Adipose tissue (tissue), 3 donors: ENCODE results near the gene DENND1A. TPM values are rescaled to one million over a fixed set of nuclear protein-coding genes. Genes with fewer than 3 reads are reported as not detected.
"Not testable (repeated sequence)": the region's sequence is repeated elsewhere in the genome, so short reads cannot be mapped to it uniquely, and the experiment has no call there.

Experiments used
- H3K27ac ChIP-seq: one replicate; pipeline ENCODE4 v1.5.1; 2013; ENCODE audit warnings: low read depth, low read length
- WGBS, 3 donors: extraction: QIAGEN DNeasy Blood & Tissue Kit; methylation state at CpG; one replicate each; pipeline ENCODE4 v1.1.7; 2013; 5-methylcytosine and 5-hydroxymethylcytosine counted together
- polyA plus RNA-seq, 3 donors: library from polyadenylated mRNA; stranded (reverse); fragments of 200-250 nt; gene quantifications; one replicate each; pipeline ENCODE4 v1.2.3, GENCODE V29; 2013
- donor health status: healthy with polysubstance abuse.
- donor health status: Bipolar disorder and iron deficiency.
- donor health status: healthy.

Gene DENND1A
- polyA plus RNA-seq, 3 donors: 3.3 to 12.9 (median 9.4) TPM

DNA sequence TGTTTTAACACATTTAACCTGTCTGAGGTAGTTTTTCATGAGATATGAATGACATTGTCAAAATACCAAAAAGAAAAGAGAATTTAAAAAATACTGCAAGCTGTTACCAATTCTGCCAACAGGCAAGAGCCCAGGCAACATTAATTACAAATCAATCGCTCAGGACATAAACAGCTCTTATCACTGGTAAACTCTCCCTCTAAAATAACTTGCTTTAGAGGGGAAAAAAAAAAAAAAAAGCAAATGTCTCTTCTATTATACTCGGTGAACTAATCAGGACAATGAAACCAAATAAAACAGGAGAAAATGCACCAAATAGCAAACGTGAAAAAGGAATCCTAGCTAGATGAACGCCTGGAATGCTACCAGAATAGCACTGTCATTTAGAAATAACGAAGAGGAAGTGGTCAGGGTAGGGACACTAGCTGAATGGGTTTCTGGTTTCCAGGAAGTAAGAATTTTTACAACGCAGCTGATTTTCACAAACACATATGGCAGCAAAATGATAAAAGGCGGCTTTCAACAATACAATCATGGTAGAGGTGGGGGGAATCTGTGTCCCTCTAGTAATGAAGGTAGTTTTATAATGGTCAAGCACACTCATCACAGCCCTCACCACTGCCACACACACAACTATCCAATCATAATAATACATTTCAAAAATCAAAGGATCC lies 94.9 kb downstream of the DENND1A start:
- 14 to 52% (median 31%) methylated on average over 7 of the region's 7 CpGs for WGBS, 3 donors
- H3K27ac ChIP-seq: no peak overlapping the region

DNA sequence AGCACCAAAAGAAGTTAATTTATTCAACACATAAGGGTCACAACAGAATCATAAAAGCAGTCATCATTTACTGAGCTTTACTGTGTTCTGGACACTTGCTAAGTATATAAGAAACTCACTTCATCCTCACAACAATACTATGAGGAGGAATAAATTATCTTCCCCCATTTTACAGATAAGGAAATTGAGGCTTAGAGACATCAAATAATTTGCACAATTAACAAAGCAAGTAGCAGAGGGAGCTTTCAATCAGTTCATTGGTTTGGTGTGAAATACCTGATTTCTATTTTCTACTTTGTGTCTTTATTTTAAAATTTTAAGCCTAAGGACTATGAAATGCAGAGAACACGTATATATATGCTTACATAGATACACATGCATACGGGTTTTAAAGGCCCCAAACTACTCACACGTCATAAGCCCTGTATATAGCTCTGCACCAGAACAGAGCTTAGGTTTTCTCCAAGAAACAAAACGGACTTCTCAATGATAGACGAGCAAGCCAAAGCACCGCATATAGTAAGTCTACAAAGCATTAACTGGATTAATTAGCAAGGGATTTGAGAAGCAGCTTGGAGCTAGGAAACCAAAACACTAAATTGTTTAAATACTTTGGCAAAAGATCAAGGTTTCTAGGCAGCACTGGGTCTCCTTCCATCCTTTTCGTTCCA lies 95.6 kb downstream of the DENND1A start:
- WGBS, 3 donors: 58 to 77% (median 59%) methylated on average over 7 of the region's 7 CpGs
- no peak overlapping the region for H3K27ac ChIP-seq

DNA sequence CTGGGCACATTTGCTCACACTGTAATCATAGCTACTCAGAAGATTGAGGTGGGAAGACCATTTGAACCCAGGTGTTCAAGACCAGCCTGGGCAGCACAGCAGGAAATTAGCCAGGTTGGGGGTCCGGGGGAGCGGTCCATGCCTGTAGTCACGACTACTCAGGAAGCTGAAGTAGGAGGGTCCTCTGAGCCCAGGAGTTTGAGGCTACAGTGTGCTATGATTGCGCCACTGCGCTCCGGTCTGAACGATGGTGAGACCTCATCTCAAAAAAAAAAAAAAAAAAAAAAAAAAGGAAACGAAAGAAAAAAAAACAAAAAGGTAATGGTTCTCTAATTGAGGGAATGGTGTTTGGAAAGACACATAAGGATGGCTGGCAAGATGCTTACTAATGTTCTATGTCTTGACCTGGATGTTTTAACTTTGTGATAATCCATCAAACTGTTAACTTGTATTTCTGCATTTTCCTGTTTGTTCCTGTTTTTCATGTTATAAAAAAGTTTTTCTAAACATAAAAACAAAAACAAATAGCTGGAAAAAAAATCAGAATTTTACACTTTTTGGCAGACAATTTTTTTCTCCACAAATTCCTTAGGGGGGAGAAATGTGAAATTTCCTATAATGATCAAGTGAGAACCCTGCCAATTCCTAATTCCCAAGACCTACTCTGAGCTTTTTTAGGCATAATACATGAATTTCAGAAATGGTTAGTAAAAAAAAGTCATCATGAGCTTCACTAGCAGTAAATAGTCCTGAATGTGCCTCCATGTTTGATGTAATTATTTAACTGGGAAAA lies 96.9 kb downstream of the DENND1A start:
- 60 to 98% (median 76%) methylated on average over 8 of the region's 8 CpGs for WGBS, 3 donors

DNA sequence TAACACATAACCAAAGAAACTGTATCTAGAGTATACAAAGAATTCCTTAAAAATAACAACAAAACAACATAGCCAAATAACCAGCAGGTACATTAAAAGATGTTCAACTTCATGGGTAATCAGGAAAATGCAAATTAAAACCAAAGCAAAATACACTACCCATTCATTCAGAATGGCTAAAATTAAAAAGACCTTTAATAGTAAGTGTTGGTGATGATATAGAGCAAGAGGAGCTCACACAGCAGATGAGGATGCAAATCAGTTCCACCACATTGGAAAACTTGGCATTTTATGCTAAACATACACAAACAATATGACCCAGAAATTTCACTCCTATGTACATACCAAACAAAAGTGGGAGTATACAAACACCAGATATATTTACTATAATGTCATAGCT lies 97.8 kb downstream of the DENND1A start:
- no peak overlapping the region for H3K27ac ChIP-seq

More for the DNA sequence above, 96.9 kb downstream of the DENND1A start:
- H3K27ac ChIP-seq: no peak overlapping the region

DNA sequence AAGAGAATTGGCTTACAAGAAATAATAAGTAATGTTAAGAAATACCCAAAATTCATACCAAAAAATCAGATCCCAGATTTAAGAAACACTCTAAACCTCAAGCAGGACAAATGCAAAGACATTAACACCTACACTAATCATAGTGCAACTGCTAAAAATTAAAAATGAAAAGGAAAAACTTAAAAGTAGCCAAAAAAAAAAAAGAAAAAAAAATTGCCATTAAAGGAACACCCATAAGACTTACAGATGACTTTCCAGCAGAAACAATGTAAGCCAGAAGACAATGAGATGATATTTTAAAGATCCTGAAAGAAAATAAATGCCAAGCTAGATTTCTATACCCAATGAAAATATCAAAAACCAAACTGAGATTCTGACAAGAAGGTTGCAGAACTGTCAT lies 101.5 kb downstream of the DENND1A start:
- H3K27ac ChIP-seq: no peak overlapping the region

DNA sequence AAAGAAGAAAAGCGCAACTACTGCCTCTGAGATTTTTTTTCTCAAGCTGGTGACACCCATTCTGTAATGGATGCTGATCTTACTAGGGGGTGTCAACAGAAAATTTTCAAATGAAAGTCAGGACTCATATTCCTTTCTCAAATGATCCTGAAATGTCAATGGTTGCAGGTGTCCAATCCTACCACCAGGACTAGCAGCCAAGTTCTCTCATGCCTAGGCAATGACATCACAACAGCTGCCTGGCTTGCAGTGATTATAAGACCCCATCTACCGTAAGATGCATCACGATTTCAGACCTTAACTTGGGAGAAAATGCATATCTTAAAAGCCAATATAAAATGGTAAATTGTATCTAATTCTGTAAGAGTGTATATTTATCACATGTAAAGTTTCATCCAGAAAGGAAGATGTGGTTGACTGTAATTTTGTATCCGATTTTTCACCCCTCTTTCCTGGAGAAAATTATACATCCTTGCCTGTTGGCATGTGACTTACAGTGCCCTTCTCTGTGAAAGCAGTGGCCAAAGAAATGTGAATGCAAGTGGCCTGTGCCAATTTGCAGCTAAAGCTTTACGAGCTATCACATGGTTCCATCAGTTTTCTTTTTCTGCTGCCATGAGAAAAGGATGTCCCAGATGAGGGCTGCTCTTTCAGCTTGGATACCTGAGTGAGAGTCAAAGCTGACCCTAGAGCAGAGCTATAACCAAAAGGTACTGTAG lies 104.4 kb downstream of the DENND1A start:
- no peak overlapping the region for H3K27ac ChIP-seq
- WGBS, 3 donors: 93 to 95% (median 94%) methylated on average over 5 of the region's 5 CpGs

DNA sequence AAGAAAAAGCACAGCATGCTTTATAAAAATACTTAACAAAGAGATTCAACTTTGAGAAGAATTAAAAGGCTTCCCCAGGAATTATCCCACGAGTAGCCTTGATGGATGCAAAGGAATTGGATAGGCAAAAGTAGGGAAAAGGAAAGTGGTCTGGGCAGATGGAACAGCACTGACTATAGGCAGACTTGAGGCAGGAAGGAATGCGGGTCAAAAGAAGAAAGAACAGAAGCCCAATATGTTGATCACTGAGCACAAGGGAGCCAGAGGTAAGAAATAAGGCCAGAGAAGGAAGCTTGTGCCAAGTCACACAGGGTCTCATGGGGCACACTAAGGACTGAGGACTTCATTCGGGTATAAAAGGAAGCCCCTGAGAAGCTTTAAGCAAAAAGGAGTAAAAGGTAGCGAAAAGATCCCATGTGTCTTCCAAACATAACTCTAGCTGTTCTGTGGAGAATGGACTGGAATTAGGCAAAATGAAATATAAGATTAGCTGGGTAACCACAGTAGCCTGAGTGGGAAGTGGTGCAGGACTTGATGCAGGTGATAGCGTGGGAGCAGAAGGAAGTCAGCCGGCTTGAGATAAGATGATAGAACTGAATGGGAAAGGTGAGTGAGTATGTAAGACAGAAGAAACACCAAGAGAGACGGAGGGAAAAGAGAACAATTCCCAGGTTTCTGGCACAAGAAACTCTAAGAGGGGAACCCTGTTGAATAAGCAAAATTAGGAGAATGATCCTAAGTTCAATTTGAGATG lies 106.6 kb downstream of the DENND1A start:
- WGBS, 3 donors: 72 to 88% (median 75%) methylated on average over 7 of the region's 7 CpGs
- H3K27ac ChIP-seq: no peak overlapping the region

DNA sequence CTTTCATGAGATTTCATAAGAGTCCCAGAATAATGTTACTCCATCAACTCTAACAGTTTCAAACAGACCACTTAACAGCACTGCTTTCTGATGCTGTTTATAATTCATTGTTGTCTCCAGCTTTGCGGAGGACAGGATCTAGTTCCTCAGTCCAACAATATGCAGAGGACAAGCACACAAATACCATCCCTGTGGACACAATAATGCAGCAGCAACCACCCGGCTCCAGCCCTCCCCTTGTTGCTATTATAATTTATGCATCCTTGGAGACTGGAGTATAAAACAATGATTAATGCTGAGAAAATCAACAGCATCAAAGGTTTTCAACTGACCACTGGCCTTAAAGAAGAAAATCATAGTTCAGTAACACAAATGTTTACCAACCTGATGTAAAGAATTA lies 108.3 kb downstream of the DENND1A start:
- WGBS, 3 donors: 51 to 69% (median 61%) methylated on average over 2 of the region's 2 CpGs
- no peak overlapping the region for H3K27ac ChIP-seq

DNA sequence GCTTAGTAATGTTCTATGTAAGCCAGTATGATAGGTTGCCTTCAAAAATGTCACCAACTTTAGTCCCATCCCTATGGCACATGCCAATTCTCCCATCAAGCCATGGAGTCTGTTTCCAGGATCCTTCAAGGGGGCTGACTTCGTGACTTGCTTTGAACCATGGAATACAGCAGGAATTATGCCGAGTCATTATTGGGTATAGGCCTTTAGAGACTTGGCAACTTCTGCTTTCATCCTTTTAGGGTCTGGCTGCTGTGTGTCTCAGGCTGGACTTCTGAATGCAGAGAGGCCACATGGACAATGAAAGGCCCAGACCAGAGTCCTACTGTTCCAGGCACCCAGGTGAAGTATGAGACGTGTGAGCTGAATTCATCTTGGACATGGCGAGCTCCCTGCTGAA lies 109.8 kb downstream of the DENND1A start:
- H3K27ac ChIP-seq: no peak overlapping the region
- 86 to 99% (median 87%) methylated on average over 4 of the region's 4 CpGs for WGBS, 3 donors

DNA sequence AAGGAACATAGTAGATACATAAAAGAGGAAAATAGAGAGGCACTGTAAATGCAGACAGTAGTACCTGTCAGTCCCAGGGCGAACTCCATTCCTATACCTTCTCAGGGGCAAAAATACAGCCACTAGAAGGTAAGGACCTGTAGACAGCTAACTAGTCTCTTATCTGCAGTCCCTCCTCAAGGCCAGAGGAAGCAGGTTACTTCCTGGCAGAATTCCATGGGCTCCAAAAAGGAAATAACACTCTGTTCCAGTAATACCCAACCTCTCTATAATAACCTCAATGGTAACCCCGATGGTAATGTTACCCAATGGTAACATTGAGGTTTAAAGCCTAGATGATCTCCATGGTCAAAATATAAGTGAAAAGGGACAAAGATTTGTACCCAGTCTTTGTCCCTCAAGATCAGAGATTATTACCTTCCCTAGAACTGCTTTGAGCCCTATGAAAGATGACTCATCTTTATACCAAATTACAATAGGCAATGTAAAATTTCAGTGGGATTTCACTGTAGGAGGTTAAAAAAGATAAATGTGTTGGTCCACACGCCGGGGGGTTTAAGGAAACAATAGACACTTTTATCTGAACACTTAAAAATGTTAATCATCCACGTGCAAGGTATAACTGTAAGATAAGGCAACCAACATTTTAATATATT lies 113.0 kb downstream of the DENND1A start:
- H3K27ac ChIP-seq: no peak overlapping the region
- 75 to 81% (median 75%) methylated on average over 5 of the region's 5 CpGs for WGBS, 3 donors

DNA sequence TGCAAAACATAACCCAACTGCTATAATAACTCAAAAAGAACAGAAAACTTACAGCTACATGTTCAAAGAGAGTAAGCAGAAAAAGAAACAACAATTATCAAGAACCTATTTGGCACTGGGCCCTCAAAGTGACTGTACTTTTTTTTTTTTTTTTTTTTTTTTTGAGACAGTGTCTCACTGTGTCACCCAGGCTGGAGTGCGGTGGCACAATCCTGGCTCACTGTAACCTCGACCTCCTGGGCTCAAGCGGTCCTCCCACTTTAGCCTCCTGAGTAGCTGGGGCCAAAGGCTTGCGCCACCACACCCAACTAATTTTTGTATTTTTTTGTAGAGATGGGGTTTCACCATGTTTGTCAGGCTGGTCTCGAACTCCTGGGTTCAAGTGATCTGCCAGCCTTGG lies 114.1 kb downstream of the DENND1A start:
- not testable (repeated sequence) for H3K27ac ChIP-seq
- 93 to 99% (median 94%) methylated on average over 5 of the region's 5 CpGs for WGBS, 3 donors

DNA sequence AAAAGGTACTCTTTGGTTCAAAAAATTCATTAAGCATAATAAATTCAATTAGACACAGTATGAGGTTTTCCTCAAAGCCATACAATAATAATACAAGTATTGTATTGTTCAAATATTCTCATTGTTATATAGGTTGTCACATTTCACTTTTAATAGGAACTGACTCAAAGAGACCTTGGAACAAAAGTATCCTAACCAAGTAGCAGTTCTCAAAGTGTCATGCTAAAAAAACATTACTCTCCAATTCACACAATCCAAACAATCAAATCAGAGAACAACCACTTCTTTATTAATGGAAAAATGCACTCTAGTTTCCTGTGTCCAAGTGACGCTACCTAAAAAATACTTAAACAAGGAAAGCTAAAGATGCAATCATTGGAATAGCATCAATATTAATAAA lies 115.4 kb downstream of the DENND1A start:
- 67 to 92% (median 83%) methylated on average over 1 of the region's 1 CpG for WGBS, 3 donors
- H3K27ac ChIP-seq: no peak overlapping the region

DNA sequence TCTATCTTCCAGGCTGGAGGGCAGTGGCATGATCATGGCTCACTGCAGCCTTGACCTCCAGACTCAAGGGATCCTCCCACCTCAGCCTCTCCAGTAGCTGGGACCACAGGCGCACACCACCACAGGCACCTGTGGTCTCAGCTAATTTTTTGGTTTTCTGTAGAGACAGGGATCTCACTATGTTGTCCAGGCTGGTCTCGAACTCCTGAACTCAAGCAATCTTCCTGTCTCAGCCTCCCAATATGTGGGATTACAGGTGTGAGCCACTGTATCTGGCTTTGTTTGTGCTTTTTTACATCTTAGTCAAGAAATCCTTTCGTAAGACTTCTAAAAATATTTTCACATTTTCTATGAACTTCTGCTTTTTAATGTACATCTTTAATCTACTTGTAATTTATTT lies 116.9 kb downstream of the DENND1A start:
- no peak overlapping the region for H3K27ac ChIP-seq
- WGBS, 3 donors: 78 to 98% (median 82%) methylated on average over 3 of the region's 3 CpGs

DNA sequence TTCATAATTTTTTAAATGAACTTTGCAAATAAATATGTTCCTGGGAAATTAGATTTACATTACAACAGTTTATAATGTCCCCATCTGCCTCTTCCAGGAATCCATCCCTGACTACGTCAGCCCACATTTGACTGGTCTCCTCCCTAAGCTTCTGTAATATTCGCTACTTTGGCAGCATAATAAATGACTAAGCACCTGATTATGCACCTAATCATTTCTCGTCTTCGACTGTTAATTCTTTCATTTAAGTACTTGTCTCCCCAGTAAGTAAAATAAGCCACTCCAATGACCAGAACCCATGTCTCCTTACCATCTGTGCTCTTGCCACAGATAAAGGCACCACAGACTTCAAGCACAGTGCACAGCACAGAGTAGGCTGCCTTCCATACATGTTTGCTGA lies 122.7 kb downstream of the DENND1A start:
- 86 to 96% (median 94%) methylated on average over 4 of the region's 4 CpGs for WGBS, 3 donors

DNA sequence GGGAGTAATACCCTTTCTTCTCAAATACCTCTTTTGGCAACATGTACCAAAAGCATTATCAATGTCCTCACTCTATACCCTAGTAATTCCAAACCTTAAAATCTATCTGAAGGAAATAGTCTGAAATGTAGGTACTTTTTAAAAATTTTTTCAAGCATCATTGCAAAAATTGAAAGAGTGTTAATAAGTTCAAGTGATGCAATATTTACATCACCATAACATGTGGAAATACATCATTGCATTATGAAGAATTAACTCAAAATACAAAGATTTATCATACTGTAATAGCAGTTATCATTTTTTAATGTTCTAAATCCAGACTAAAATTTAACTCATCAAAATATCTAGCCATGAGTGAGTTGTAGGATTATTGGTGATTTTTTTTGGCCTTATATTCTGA lies 123.1 kb downstream of the DENND1A start:
- H3K27ac ChIP-seq: no peak overlapping the region

More for the DNA sequence above, 122.7 kb downstream of the DENND1A start:
- H3K27ac ChIP-seq: no peak overlapping the region

DNA sequence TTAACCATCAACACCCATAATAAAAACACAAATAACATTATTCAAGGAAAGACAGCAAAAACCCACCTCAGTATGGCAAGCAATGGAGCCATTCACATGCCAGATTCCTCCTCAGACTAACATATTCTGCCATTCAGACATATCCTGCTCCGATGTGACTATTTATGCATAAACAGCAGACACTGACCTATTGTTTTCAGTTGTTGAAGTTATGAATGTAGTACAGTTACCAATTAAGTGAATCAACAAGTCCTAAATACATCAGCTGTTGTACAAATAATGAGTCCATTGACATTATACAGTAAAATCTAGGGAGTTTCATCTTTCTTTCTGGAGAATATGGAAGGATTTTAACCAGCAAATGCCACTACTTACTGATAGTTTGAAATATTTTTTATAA lies 131.7 kb downstream of the DENND1A start:
- 79 to 88% (median 83%) methylated on average over 1 of the region's 1 CpG for WGBS, 3 donors
- H3K27ac ChIP-seq: no peak overlapping the region

DNA sequence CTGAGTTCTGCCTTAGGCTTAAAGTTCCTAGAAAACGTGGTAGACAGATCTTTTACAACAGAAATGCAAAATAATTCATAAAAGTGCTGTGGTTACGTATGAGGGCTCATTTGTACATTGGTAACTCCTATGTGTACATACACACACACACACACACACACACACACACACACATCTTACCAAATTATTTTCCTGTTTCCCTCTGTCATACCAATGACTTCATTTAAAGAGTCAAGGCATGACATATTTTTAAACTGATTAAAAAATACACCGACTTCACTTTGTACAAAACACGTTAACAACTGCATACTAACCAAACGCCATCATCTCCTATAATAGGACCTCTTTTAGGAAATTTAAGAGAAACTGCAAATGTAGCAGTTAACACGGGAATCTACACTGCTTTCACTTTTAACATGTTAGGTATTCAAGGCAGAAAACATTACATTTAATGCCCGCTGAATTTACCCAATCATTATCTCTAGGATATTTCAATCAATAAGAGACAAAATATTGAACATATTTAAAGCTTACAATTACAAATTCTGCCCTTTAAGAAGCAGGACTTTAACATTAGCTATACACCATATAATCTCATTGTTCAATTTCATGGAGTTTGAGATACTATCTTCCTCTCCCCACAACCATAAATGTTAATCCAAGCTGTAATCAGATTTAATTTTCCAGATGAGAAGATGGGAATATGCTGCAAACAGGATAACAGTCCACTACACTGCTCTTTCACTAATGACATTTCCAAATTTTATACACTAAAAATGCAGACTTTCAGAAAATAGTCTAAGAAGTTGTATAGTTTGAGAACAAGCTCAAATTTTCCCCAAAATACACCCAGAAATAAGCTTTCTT lies 133.1 kb downstream of the DENND1A start:
- 42 to 89% (median 46%) methylated on average over 7 of the region's 7 CpGs for WGBS, 3 donors
- H3K27ac ChIP-seq: no peak overlapping the region
